ENCODE results near the gene PGM5. TPM values are rescaled to one million over a fixed set of nuclear protein-coding genes. Genes with fewer than 3 reads are reported as not detected.

Gene PGM5
- total RNA-seq, 1 experiment from 2014 or later, result 0.15 TPM

DNA sequence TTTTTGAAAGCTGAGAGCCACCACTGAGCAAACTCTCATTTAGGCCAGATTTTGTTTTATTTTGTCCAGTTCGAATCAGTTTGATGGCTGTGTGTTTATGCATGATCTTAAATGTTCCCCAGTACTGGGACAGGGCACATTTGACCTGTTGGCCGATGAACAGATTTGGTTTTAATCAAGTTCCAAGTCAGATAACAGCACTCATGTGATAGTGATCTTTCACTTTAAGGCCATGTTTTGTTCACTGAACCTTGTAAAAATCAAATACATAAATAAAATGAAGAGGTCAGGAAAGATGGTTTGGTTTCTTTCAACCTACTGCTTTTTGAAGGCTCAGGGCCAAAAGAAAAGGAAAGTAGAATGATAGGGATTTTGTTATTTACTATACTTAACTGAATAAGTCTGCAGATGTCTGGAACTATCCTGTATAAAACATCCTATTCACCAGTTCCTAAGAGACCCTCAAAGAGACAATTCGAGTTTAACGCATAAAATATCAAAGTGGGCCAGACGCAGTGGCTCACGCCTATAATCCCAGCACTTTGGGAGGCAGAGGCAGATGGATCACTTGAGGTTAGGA, 77.2 kb downstream of the PGM5 start:
- CTCF ChIA-PET, result no interaction called here
- H4K20me1 ChIP-seq (ENCODE audit: insufficient read depth), result no peaks in the 10 kb centered on the region
- no peak for TF ChIP-seq JUND (IDR thresholded peaks at IDR 0.05)
- TF ChIP-seq SP1 (IDR thresholded peaks at IDR 0.05; ENCODE audit: low read depth), result no peak
- TF ChIP-seq TCF7L2 (IDR thresholded peaks at IDR 0.05; ENCODE audit: borderline replicate concordance, extremely low read depth, insufficient read depth, insufficient read length), result no peak
- no peak for TF ChIP-seq ELF1 (IDR thresholded peaks at IDR 0.05; ENCODE audit: borderline replicate concordance, low read depth)
- TF ChIP-seq ZNF274 (IDR thresholded peaks at IDR 0.05; ENCODE audit: low read depth, low read length), result no peak
- no peak for TF ChIP-seq EGR1 (IDR thresholded peaks at IDR 0.05; ENCODE audit: low read depth)
- TF ChIP-seq EZH2phosphoT487 (IDR thresholded peaks at IDR 0.05; ENCODE audit: borderline replicate concordance), result no peak
- TF ChIP-seq ZFX (IDR thresholded peaks at IDR 0.05), result no peak
- no peak for TF ChIP-seq CEBPB (IDR thresholded peaks at IDR 0.05; ENCODE audit: low read depth)
- TF ChIP-seq, protein P1, sequence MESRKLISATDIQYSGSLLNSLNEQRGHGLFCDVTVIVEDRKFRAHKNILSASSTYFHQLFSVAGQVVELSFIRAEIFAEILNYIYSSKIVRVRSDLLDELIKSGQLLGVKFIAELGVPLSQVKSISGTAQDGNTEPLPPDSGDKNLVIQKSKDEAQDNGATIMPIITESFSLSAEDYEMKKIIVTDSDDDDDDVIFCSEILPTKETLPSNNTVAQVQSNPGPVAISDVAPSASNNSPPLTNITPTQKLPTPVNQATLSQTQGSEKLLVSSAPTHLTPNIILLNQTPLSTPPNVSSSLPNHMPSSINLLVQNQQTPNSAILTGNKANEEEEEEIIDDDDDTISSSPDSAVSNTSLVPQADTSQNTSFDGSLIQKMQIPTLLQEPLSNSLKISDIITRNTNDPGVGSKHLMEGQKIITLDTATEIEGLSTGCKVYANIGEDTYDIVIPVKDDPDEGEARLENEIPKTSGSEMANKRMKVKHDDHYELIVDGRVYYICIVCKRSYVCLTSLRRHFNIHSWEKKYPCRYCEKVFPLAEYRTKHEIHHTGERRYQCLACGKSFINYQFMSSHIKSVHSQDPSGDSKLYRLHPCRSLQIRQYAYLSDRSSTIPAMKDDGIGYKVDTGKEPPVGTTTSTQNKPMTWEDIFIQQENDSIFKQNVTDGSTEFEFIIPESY (IDR thresholded peaks at IDR 0.05; ENCODE audit: extremely low read depth, insufficient replicate concordance, low read length), result no peak
- TF ChIP-seq, protein P2, sequence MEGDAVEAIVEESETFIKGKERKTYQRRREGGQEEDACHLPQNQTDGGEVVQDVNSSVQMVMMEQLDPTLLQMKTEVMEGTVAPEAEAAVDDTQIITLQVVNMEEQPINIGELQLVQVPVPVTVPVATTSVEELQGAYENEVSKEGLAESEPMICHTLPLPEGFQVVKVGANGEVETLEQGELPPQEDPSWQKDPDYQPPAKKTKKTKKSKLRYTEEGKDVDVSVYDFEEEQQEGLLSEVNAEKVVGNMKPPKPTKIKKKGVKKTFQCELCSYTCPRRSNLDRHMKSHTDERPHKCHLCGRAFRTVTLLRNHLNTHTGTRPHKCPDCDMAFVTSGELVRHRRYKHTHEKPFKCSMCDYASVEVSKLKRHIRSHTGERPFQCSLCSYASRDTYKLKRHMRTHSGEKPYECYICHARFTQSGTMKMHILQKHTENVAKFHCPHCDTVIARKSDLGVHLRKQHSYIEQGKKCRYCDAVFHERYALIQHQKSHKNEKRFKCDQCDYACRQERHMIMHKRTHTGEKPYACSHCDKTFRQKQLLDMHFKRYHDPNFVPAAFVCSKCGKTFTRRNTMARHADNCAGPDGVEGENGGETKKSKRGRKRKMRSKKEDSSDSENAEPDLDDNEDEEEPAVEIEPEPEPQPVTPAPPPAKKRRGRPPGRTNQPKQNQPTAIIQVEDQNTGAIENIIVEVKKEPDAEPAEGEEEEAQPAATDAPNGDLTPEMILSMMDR (IDR thresholded peaks at IDR 0.05 in 2 of 3, conservative IDR thresholded peaks at IDR 0.05 in 1 of 3; ENCODE audit: borderline replicate concordance in 1 of 3, insufficient read depth in 1 of 3, low read depth in 2 of 3, low read length in 2 of 3), result no peak
- TF ChIP-seq POLR2A (IDR thresholded peaks at IDR 0.05; ENCODE audit: borderline replicate concordance, extremely low read depth, insufficient read depth, insufficient read length), result no peak
- no peak for TF ChIP-seq SIN3A (IDR thresholded peaks at IDR 0.05; ENCODE audit: low read depth)
- no peak for TF ChIP-seq SRF (IDR thresholded peaks at IDR 0.05; ENCODE audit: low read depth)
- TF ChIP-seq EZH2 (IDR thresholded peaks at IDR 0.05), result no peak
- TF ChIP-seq RAD21 (IDR thresholded peaks at IDR 0.05; ENCODE audit: low read depth), result no peak
- no peaks in the 10 kb centered on the region for H3K79me2 ChIP-seq (ENCODE audit: insufficient read depth, low read length)
- H3K4me1 ChIP-seq (ENCODE audit: control insufficient read depth in 1 of 2, insufficient read depth in 2 of 2, low read length in 2 of 2), result no peaks in the 10 kb centered on the region
- ATAC-seq (no peak), DNase-seq (ENCODE audit: low read depth, low spot score) (no peak)
- H3K9me3 ChIP-seq (ENCODE audit: control insufficient read depth in 1 of 2, insufficient read depth in 1 of 2, low read depth in 1 of 2, low read length in 2 of 2), result no peaks in the 10 kb centered on the region
- RAD21 ChIA-PET (ENCODE audit: low non-redundant PET in 1 of 2, low total read pairs in 2 of 2, uncharacterized antibody in 2 of 2, unreplicated experiment in 2 of 2), result no interaction called here
- no peaks in the 10 kb centered on the region for H3K9me2 ChIP-seq (ENCODE audit: insufficient read depth)
- H3K4me2 ChIP-seq (ENCODE audit: low read length), result no peak overlapping the region
- H2AFZ ChIP-seq (ENCODE audit: low read depth, low read length, poor library complexity, severe bottlenecking), result no peak overlapping the region
- H3K27me3 ChIP-seq (ENCODE audit: insufficient read depth, low read length), result 0 out of 2 replicates have a peak, but pooled peaks cover 4% of the 10 kb centered on the region
- no peak overlapping the region for H3K9ac ChIP-seq (ENCODE audit: low read length)
- no peak overlapping the region for H3K4me3 ChIP-seq (replicated peaks in 1 of 2; ENCODE audit: low read depth in 1 of 2, low read length in 2 of 2)
- POLR2A ChIA-PET, result no interaction called here
- no peaks in the 10 kb centered on the region for H3K36me3 ChIP-seq (ENCODE audit: control insufficient read depth in 1 of 2, insufficient read depth in 2 of 2, low read length in 2 of 2)
- no TSS peak for BruUV-seq (replicated peaks)
- H3K27ac ChIP-seq (ENCODE audit: low read depth, low read length), result no peak overlapping the region
- intact Hi-C loops (cut with micrococcal nuclease), result no loop called here
